K562 treated with DMSO at 1 percent for 12 hours (cell line): ENCODE results near the gene NUP58. TPM values are rescaled to one million over a fixed set of nuclear protein-coding genes. Genes with fewer than 3 reads are reported as not detected.

ENCODE experiments used
- total RNA-seq: library from RNA; unstranded; fragments of 300-600 nt; gene quantifications from 2 replicates; pipeline ENCODE4 v1.2.3, GENCODE V29; 2022; ENCODE audit not compliant: insufficient read depth

Gene NUP58, protein sequence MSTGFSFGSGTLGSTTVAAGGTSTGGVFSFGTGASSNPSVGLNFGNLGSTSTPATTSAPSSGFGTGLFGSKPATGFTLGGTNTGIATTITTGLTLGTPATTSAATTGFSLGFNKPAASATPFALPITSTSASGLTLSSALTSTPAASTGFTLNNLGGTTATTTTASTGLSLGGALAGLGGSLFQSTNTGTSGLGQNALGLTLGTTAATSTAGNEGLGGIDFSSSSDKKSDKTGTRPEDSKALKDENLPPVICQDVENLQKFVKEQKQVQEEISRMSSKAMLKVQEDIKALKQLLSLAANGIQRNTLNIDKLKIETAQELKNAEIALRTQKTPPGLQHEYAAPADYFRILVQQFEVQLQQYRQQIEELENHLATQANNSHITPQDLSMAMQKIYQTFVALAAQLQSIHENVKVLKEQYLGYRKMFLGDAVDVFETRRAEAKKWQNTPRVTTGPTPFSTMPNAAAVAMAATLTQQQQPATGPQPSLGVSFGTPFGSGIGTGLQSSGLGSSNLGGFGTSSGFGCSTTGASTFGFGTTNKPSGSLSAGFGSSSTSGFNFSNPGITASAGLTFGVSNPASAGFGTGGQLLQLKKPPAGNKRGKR
- 5.8 and 29.2 TPM in 2 replicates for total RNA-seq

DNA sequence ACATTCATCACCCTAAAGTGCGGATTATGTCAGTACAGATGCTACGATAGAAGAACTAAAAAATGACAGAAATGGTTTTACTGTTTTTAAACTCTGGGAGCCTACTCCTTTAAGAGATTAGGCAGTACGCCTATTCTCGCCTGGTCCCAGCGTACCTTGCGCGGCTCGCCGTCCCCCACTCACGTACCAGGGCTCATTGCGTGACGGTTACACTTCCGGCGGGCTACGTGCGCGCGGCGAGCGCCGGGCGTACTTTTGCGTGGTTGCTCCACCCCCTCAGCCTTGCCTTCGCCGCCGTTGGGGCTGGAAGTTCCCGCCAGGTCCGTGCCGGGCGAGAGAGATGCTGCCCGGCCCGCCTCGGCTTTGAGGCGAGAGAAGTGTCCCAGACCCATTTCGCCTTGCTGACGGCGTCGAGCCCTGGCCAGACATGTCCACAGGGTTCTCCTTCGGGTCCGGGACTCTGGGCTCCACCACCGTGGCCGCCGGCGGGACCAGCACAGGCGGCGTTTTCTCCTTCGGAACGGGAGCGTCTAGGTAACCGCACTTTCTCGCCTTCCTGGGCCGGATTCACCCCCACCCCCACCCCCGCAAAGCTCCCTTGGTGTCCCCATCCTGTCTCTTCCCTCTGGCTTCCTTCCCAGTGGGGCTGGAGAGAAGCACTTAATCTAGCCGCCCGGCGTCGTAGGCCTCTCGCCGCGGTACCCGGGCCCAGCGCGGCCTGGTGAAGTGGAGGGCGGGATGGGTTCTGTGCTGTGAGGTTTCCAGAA is at the start of gene NUP58:
TSS of gene NUP58 (plus strand) at position 279 of the 767 bp plus-strand sequence. CDS start at position 428, 149 bp downstream.

GRCh38 chr13:25286969-25287961 is 14.2 kb upstream of the NUP58 start, which contains the start of gene MTMR6:
Gene MTMR6 (minus strand): TSS chr13:25287488. CDS start chr13:25287247, 241 bp downstream.

DNA sequence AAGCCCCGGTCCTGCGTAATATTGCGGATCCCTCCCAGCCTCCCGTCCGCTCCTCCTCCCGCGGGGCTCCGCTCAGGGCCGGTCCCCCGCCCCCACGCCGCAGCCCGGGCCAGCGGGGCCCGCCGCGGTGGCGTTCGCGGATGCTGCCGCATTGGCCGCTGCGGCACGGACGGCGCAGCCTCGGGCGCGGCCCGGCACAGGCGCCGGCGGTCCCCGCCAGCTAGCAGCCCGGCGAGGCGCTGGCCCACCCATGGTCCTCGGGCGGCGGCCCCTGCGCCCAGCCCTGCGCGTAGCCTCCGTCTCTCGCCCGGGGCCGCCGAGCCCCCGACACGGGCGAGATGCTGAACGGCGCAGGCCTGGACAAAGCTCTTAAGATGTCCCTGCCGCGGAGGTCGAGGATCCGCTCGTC is 70.5 kb downstream of the NUP58 start, which contains the start of gene ATP8A2:
TSS of gene ATP8A2 (plus strand) at position 100 of the 409 bp plus-strand sequence. CDS start at position 339, 239 bp downstream.

Other genes with a start within 250 kb of the NUP58 start
- gene PABPC3, start 205.5 kb upstream of the NUP58 start, total RNA-seq, result not detected in 2 replicates
- gene AMER2, start 129.3 kb upstream of the NUP58 start, total RNA-seq, result not detected in 2 replicates
- 2.6 and 7.7 TPM in 2 replicates for gene MTMR6, start 14.1 kb upstream of the NUP58 start, total RNA-seq
- not detected in 2 replicates for gene ATP8A2, start 70.3 kb downstream of the NUP58 start, total RNA-seq